ENCODE measurements around the gene SCNN1B.
"Not testable (repeated sequence)": the region's sequence is repeated elsewhere in the genome, so short reads cannot be mapped to it uniquely, and the experiment has no call there.

Gene SCNN1B

GRCh38 chr16:23343643-23344612 is 41.8 kb downstream of the SCNN1B start:
- no peak for FAIRE-seq
- TF ChIP-seq POLR2A (IDR thresholded peaks at IDR 0.05; ENCODE audit: low read depth, low read length): no peak
- no peak for DNase-seq (ENCODE audit: insufficient read length, low spot score)

GRCh38 chr16:23345237-23345636 is 43.1 kb downstream of the SCNN1B start:
- TF ChIP-seq POLR2A (IDR thresholded peaks at IDR 0.05; ENCODE audit: low read depth, low read length): no peak
- no peak for DNase-seq (ENCODE audit: insufficient read length, low spot score)
- no peak for FAIRE-seq

GRCh38 chr16:23348579-23349469 is 46.7 kb downstream of the SCNN1B start:
- TF ChIP-seq POLR2A (IDR thresholded peaks at IDR 0.05; ENCODE audit: low read depth, low read length): no peak
- DNase-seq (ENCODE audit: insufficient read length, low spot score) (no peak), FAIRE-seq (no peak)

GRCh38 chr16:23351360-23351759 is 49.3 kb downstream of the SCNN1B start:
- DNase-seq (ENCODE audit: insufficient read length, low spot score): no peak
- FAIRE-seq: no peak
- TF ChIP-seq POLR2A (IDR thresholded peaks at IDR 0.05; ENCODE audit: low read depth, low read length): no peak

GRCh38 chr16:23353440-23353839 is 51.3 kb downstream of the SCNN1B start:
- FAIRE-seq (no peak), DNase-seq (ENCODE audit: insufficient read length, low spot score) (no peak)
- no peak for TF ChIP-seq POLR2A (IDR thresholded peaks at IDR 0.05; ENCODE audit: low read depth, low read length)

- DNase-seq (ENCODE audit: insufficient read length, low spot score): no peak
- TF ChIP-seq POLR2A (IDR thresholded peaks at IDR 0.05; ENCODE audit: low read depth, low read length): no peak
- FAIRE-seq: no peak
Measured at GRCh38 chr16:23354246-23354645, 52.1 kb downstream of the SCNN1B start.

GRCh38 chr16:23355106-23355670 is 53.1 kb downstream of the SCNN1B start:
- no peak for TF ChIP-seq POLR2A (IDR thresholded peaks at IDR 0.05; ENCODE audit: low read depth, low read length)
- no peak for FAIRE-seq
- no peak for DNase-seq (ENCODE audit: insufficient read length, low spot score)

GRCh38 chr16:23356941-23357340 is 54.8 kb downstream of the SCNN1B start:
- TF ChIP-seq POLR2A (IDR thresholded peaks at IDR 0.05; ENCODE audit: low read depth, low read length): no peak
- no peak for FAIRE-seq

GRCh38 chr16:23357761-23358290 is 55.7 kb downstream of the SCNN1B start:
- FAIRE-seq (no peak), DNase-seq (ENCODE audit: insufficient read length, low spot score) (no peak)
- no peak for TF ChIP-seq POLR2A (IDR thresholded peaks at IDR 0.05; ENCODE audit: low read depth, low read length)

More at GRCh38 chr16:23356941-23357340, 54.8 kb downstream of the SCNN1B start:
- no peak for DNase-seq (ENCODE audit: insufficient read length, low spot score)

- FAIRE-seq: no peak
- TF ChIP-seq POLR2A (IDR thresholded peaks at IDR 0.05; ENCODE audit: low read depth, low read length): no peak
Measured at GRCh38 chr16:23359092-23359760, 57.1 kb downstream of the SCNN1B start.

GRCh38 chr16:23362460-23363317 is 60.6 kb downstream of the SCNN1B start:
- FAIRE-seq: no peak
- TF ChIP-seq POLR2A (IDR thresholded peaks at IDR 0.05; ENCODE audit: low read depth, low read length): no peak
- no peak for DNase-seq (ENCODE audit: insufficient read length, low spot score)

More at GRCh38 chr16:23359092-23359760, 57.1 kb downstream of the SCNN1B start:
- DNase-seq (ENCODE audit: insufficient read length, low spot score): no peak

GRCh38 chr16:23365602-23366240 is 63.6 kb downstream of the SCNN1B start:
- no peak for DNase-seq (ENCODE audit: insufficient read length, low spot score)
- no peak for TF ChIP-seq POLR2A (IDR thresholded peaks at IDR 0.05; ENCODE audit: low read depth, low read length)
- no peak for FAIRE-seq

- not testable (repeated sequence) for DNase-seq (ENCODE audit: insufficient read length, low spot score); FAIRE-seq
Measured at GRCh38 chr16:23366341-23366740, 64.2 kb downstream of the SCNN1B start.

Data from H54 (cell line).